Naive thymus-derived CD8-positive, alpha-beta T cell (primary cell): ENCODE results near the gene AGPAT3. TPM values are rescaled to one million over a fixed set of nuclear protein-coding genes. Genes with fewer than 3 reads are reported as not detected.

ENCODE experiments used
- ATAC-seq, 2 donors: fragments of 150-1000 bp; cut with Tn5 transposase in 1 of 2; sonication (Bioruptor Pico), chemical (Tn5 transposase) in 1 of 2; 1 replicate in 1 of 2; 2 replicates in 1 of 2; pipeline ENCODE4 v1.10.0; 2021; ENCODE audit warnings: mild to moderate bottlenecking in 2 of 2, moderate library complexity in 2 of 2
- POLR2A ChIA-PET: fragments of 350-600 bp; sonication (Branson Sonifier 250); formaldehyde crosslinking; loops from one replicate; lab custom pipeline; 2021; ENCODE audit warnings: antibody characterized with exemption; lab: Charles Lee
- DNase-seq, 10 donors: peaks; one replicate each; pipeline versions ENCODE4 v3.0.0 to v3.0.0-alpha.2; 2020 to 2022
- H3K27ac Mint-ChIP-seq, 10 donors: one replicate each; pipeline ENCODE4 v1.8.0; 2020 to 2022; ENCODE audit warnings: mild to moderate bottlenecking in 10 of 10, mixed read lengths in 10 of 10, moderate library complexity in 4 of 10, inconsistent platforms in 1 of 10
- H3K27me3 Mint-ChIP-seq, 5 donors: one replicate each; pipeline ENCODE4 v1.8.0; 2021 to 2022; ENCODE audit warnings: mixed read lengths in 5 of 5
- H3K36me3 Mint-ChIP-seq, 3 donors: one replicate each; pipeline ENCODE4 v1.8.0; 2020 to 2022; ENCODE audit warnings: mixed read lengths in 3 of 3, mild to moderate bottlenecking in 2 of 3, inconsistent platforms in 1 of 3
- H3K4me1 Mint-ChIP-seq, 4 donors: one replicate each; pipeline ENCODE4 v1.8.0; 2021 to 2022; ENCODE audit warnings: mixed read lengths in 4 of 4
- H3K4me3 Mint-ChIP-seq, 10 donors: one replicate each; pipeline ENCODE4 v1.8.0; 2020 to 2022; ENCODE audit warnings: mild to moderate bottlenecking in 10 of 10, mixed read lengths in 10 of 10, moderate library complexity in 6 of 10, inconsistent platforms in 1 of 10
- H3K9me3 Mint-ChIP-seq, 9 donors: one replicate each; pipeline ENCODE4 v1.8.0; 2020 to 2022; ENCODE audit warnings: mixed read lengths in 9 of 9, mild to moderate bottlenecking in 3 of 9, inconsistent platforms in 1 of 9, moderate library complexity in 1 of 9
- polyA plus RNA-seq, 3 donors: library from polyadenylated mRNA; unstranded; fragments of 300-500 nt; fragmentation: Illumina TruSeq; gene quantifications; one replicate each; pipeline ENCODE4 v1.2.3, GENCODE V29; 2021
- total RNA-seq, 8 experiments: library from RNA in 2 of 8; stranded (reverse) in 2 of 8; gene quantifications; one replicate each; pipeline ENCODE4 v1.2.3 and lab custom pipeline; 2021 to 2026

Gene AGPAT3
- total and polyA plus RNA-seq, 5 experiments from 2014 or later: 10.9 to 59.0 (median 18.0) TPM

- POLR2A ChIA-PET: no interaction called here
- no peak for ATAC-seq
- H3K27ac Mint-ChIP-seq: no peak overlapping the region
- no peak overlapping the region for H3K4me3 Mint-ChIP-seq
- no peaks in the 10 kb centered on the region for H3K9me3 Mint-ChIP-seq
- H3K27me3 Mint-ChIP-seq: peaks cover 0 to 6% (median 0%) of the 10 kb centered on the region in 5 donors
- DNase-seq: no peak
- H3K36me3 Mint-ChIP-seq: no peaks in the 10 kb centered on the region
- H3K4me1 Mint-ChIP-seq: no peaks in the 10 kb centered on the region
Observed at GRCh38 chr21:43825242-43825935, 39.6 kb upstream of the AGPAT3 start.

- DNase-seq (no peak), ATAC-seq (no peak)
- Mint-ChIP-seq H3K27me3 (peaks cover 0 to 9% (median 3%) of the 10 kb centered on the region in 5 donors), H3K4me1 (no peaks in the 10 kb centered on the region), H3K36me3 (no peaks in the 10 kb centered on the region), H3K4me3 (no peak overlapping the region), H3K27ac (peak overlapping the region in 1 of 10 donors; percentile 40), H3K9me3 (no peaks in the 10 kb centered on the region)
- POLR2A ChIA-PET: no interaction called here
Observed at GRCh38 chr21:43825936-43826622, 38.9 kb upstream of the AGPAT3 start.

GRCh38 chr21:43826623-43826974 is 38.4 kb upstream of the AGPAT3 start:
- H3K27ac Mint-ChIP-seq: peak overlapping the region in 1 of 10 donors; percentile 71
- DNase-seq (no peak), ATAC-seq (no peak)
- no peaks in the 10 kb centered on the region for H3K4me1 Mint-ChIP-seq
- POLR2A ChIA-PET: no interaction called here
- H3K36me3 Mint-ChIP-seq: no peaks in the 10 kb centered on the region
- no peak overlapping the region for H3K4me3 Mint-ChIP-seq
- no peaks in the 10 kb centered on the region for H3K9me3 Mint-ChIP-seq
- H3K27me3 Mint-ChIP-seq: peaks cover 0 to 9% (median 3%) of the 10 kb centered on the region in 5 donors

GRCh38 chr21:43827015-43827611 is 37.9 kb upstream of the AGPAT3 start:
- Mint-ChIP-seq H3K9me3 (no peaks in the 10 kb centered on the region), H3K4me3 (no peak overlapping the region), H3K4me1 (no peaks in the 10 kb centered on the region), H3K36me3 (no peaks in the 10 kb centered on the region), H3K27me3 (peaks cover 0 to 9% (median 3%) of the 10 kb centered on the region in 5 donors), H3K27ac (no peak overlapping the region)
- POLR2A ChIA-PET: interaction anchor here (0.6 kb wide), 1 partner anchor 77 kb away, joined by 3 read pairs; no protein-coding TSS in a partner anchor
- DNase-seq (no peak), ATAC-seq (no peak)

GRCh38 chr21:43829161-43829560 is 35.9 kb upstream of the AGPAT3 start:
- peaks cover 6 to 27% (median 9%) of the 10 kb centered on the region in 5 donors for H3K27me3 Mint-ChIP-seq
- H3K4me3 Mint-ChIP-seq: no peak overlapping the region
- POLR2A ChIA-PET: no interaction called here
- DNase-seq (no peak), ATAC-seq (no peak)
- no peaks in the 10 kb centered on the region for H3K9me3 Mint-ChIP-seq
- peaks cover 0 to 2% (median 0%) of the 10 kb centered on the region in 3 donors for H3K36me3 Mint-ChIP-seq
- H3K27ac Mint-ChIP-seq: peak overlapping the region in 2 of 10 donors; percentile 47 to 59
- H3K4me1 Mint-ChIP-seq: peaks cover 0 to 6% (median 2%) of the 10 kb centered on the region in 4 donors

GRCh38 chr21:43829575-43830119 is 35.4 kb upstream of the AGPAT3 start:
- H3K27me3 Mint-ChIP-seq: peaks cover 6 to 31% (median 11%) of the 10 kb centered on the region in 5 donors
- no peak overlapping the region for H3K4me3 Mint-ChIP-seq
- DNase-seq (no peak), ATAC-seq (no peak)
- peak overlapping the region in 2 of 10 donors; percentile 47 to 59 for H3K27ac Mint-ChIP-seq
- H3K4me1 Mint-ChIP-seq: peaks cover under 1 to 11% (median 4%) of the 10 kb centered on the region in 4 donors
- H3K36me3 Mint-ChIP-seq: peaks cover 0 to 2% (median 0%) of the 10 kb centered on the region in 3 donors
- no peaks in the 10 kb centered on the region for H3K9me3 Mint-ChIP-seq
- POLR2A ChIA-PET: no interaction called here

- no peaks in the 10 kb centered on the region for H3K9me3 Mint-ChIP-seq
- H3K27ac Mint-ChIP-seq: peak overlapping the region in 2 of 10 donors; percentile 7 to 57
- H3K36me3 Mint-ChIP-seq: peaks cover 0 to 2% (median 0%) of the 10 kb centered on the region in 3 donors
- H3K4me3 Mint-ChIP-seq: no peak overlapping the region
- DNase-seq (no peak), ATAC-seq (no peak)
- peaks cover 2 to 21% (median 14%) of the 10 kb centered on the region in 4 donors for H3K4me1 Mint-ChIP-seq
- POLR2A ChIA-PET: no interaction called here
- H3K27me3 Mint-ChIP-seq: peaks cover 6 to 54% (median 26%) of the 10 kb centered on the region in 5 donors
Observed at GRCh38 chr21:43832158-43832550, 32.9 kb upstream of the AGPAT3 start.

- peaks cover 0 to 2% (median 0%) of the 10 kb centered on the region in 3 donors for H3K36me3 Mint-ChIP-seq
Observed at GRCh38 chr21:43832648-43833047, 32.4 kb upstream of the AGPAT3 start.

GRCh38 chr21:43834146-43834905 is 30.7 kb upstream of the AGPAT3 start:
- Mint-ChIP-seq H3K27ac (peak overlapping the region in 1 of 10 donors; percentile 25), H3K9me3 (no peaks in the 10 kb centered on the region), H3K4me1 (peaks cover 2 to 21% (median 14%) of the 10 kb centered on the region in 4 donors), H3K27me3 (peaks cover 8 to 55% (median 29%) of the 10 kb centered on the region in 5 donors), H3K36me3 (peaks cover 0 to 2% (median 0%) of the 10 kb centered on the region in 3 donors), H3K4me3 (no peak overlapping the region)
- ATAC-seq (no peak), DNase-seq (no peak)
- POLR2A ChIA-PET: no interaction called here

More at GRCh38 chr21:43832648-43833047, 32.4 kb upstream of the AGPAT3 start:
- Mint-ChIP-seq H3K27me3 (peaks cover 8 to 54% (median 27%) of the 10 kb centered on the region in 5 donors), H3K4me3 (no peak overlapping the region), H3K4me1 (peaks cover 2 to 21% (median 14%) of the 10 kb centered on the region in 4 donors), H3K27ac (peak overlapping the region in 2 of 10 donors; percentile 7 to 57), H3K9me3 (no peaks in the 10 kb centered on the region)
- ATAC-seq: no peak
- DNase-seq: no peak
- POLR2A ChIA-PET: interaction anchor here (0.5 kb wide), 1 partner anchor 131 kb away, joined by 3 read pairs; no protein-coding TSS in a partner anchor

GRCh38 chr21:43835050-43835449 is 30.0 kb upstream of the AGPAT3 start:
- Mint-ChIP-seq H3K4me1 (peaks cover 2 to 21% (median 14%) of the 10 kb centered on the region in 4 donors), H3K4me3 (peak overlapping the region in 1 of 10 donors; percentile 42), H3K36me3 (peaks cover 0 to 2% (median 0%) of the 10 kb centered on the region in 3 donors), H3K27me3 (peaks cover 8 to 55% (median 32%) of the 10 kb centered on the region in 5 donors), H3K27ac (no peak overlapping the region), H3K9me3 (no peaks in the 10 kb centered on the region)
- DNase-seq: no peak
- POLR2A ChIA-PET: no interaction called here
- ATAC-seq: no peak

- H3K4me1 Mint-ChIP-seq: peaks cover 2 to 21% (median 14%) of the 10 kb centered on the region in 4 donors
- H3K27ac Mint-ChIP-seq: no peak overlapping the region
- H3K9me3 Mint-ChIP-seq: no peaks in the 10 kb centered on the region
- peaks cover 5 to 55% (median 29%) of the 10 kb centered on the region in 5 donors for H3K27me3 Mint-ChIP-seq
- H3K36me3 Mint-ChIP-seq: peaks cover 0 to 2% (median 0%) of the 10 kb centered on the region in 3 donors
- DNase-seq (no peak), ATAC-seq (no peak)
- H3K4me3 Mint-ChIP-seq: no peak overlapping the region
- POLR2A ChIA-PET: no interaction called here
Observed at GRCh38 chr21:43835861-43836260, 29.2 kb upstream of the AGPAT3 start.

GRCh38 chr21:43836616-43837015 is 28.4 kb upstream of the AGPAT3 start:
- no peak overlapping the region for H3K27ac Mint-ChIP-seq

More at GRCh38 chr21:43836616-43837015, 28.4 kb upstream of the AGPAT3 start:
- H3K4me1 Mint-ChIP-seq: peaks cover 2 to 21% (median 14%) of the 10 kb centered on the region in 4 donors
- H3K4me3 Mint-ChIP-seq: no peak overlapping the region
- POLR2A ChIA-PET: no interaction called here
- peaks cover 5 to 55% (median 29%) of the 10 kb centered on the region in 5 donors for H3K27me3 Mint-ChIP-seq
- ATAC-seq: no peak
- H3K36me3 Mint-ChIP-seq: peaks cover 0 to 2% (median 0%) of the 10 kb centered on the region in 3 donors
- H3K9me3 Mint-ChIP-seq: no peaks in the 10 kb centered on the region
- no peak for DNase-seq
